Right atrium auricular region (tissue), 2 donors: Measurements from ENCODE around the gene CLPSL1. TPM values are rescaled to one million over a fixed set of nuclear protein-coding genes. Genes with fewer than 3 reads are reported as not detected.

Source experiments
- DNase-seq: peaks from one replicate; pipeline ENCODE4 v3.0.0-alpha.2; 2019; ENCODE audit warnings: low spot score
- H3K27ac ChIP-seq, 2 donors: fragments of 200-600 bp; sonication (generic); 1 replicate in 1 of 2; 2 replicates in 1 of 2; pipeline ENCODE4 v1.5.1; 2016 to 2019
- H3K27me3 ChIP-seq, 2 donors: fragments of 200-600 bp; sonication (generic); one replicate each; pipeline versions ENCODE4 v1.5.1 to v1.6.0; 2017 to 2019
- H3K36me3 ChIP-seq: fragments of 200-600 bp; sonication (generic); one replicate; pipeline ENCODE4 v1.5.1; 2016
- H3K4me1 ChIP-seq, 2 donors: fragments of 200-600 bp; sonication (generic); one replicate each; pipeline versions ENCODE4 v1.5.1 to v1.6.0; 2017 to 2019
- H3K4me3 ChIP-seq, 2 donors: fragments of 200-600 bp; sonication (generic); 1 replicate in 1 of 2; 2 replicates in 1 of 2; pipeline ENCODE4 v1.5.1; 2017 to 2019; ENCODE audit warnings: mild to moderate bottlenecking in 1 of 2, moderate library complexity in 1 of 2
- H3K9me3 ChIP-seq, 2 donors: fragments of 200-600 bp; sonication (generic); one replicate each; pipeline ENCODE4 v1.5.1; 2019
- CTCF ChIP-seq, 2 donors: fragments of 200-600 bp; sonication (generic); IDR thresholded peaks; one replicate each; pipeline ENCODE4 v1.5.1; 2019; ENCODE audit warnings: antibody characterized with exemption in 2 of 2
- total RNA-seq, 2 donors: library from RNA; depleted of rRNA; stranded (reverse); fragments of >200 nt; gene quantifications; one replicate each; pipeline ENCODE4 v1.1.0, GENCODE V29; 2016

Gene CLPSL1
- total RNA-seq, 2 donors from 2014 or later, result not detected

GRCh38 chr6:35786810-35787209 is 6.0 kb downstream of the CLPSL1 start:
- H3K27ac ChIP-seq, result no peak overlapping the region
- no peak for DNase-seq
- H3K4me3 ChIP-seq, result no peak overlapping the region
- no peaks in the 10 kb centered on the region for H3K9me3 ChIP-seq
- peaks cover 0 to 5% of the 10 kb centered on the region in 2 donors for H3K27me3 ChIP-seq
- H3K4me1 ChIP-seq, result no peaks in the 10 kb centered on the region
- no peak for TF ChIP-seq CTCF (IDR thresholded peaks at IDR 0.05)
- H3K36me3 ChIP-seq, result no peaks in the 10 kb centered on the region

DNA sequence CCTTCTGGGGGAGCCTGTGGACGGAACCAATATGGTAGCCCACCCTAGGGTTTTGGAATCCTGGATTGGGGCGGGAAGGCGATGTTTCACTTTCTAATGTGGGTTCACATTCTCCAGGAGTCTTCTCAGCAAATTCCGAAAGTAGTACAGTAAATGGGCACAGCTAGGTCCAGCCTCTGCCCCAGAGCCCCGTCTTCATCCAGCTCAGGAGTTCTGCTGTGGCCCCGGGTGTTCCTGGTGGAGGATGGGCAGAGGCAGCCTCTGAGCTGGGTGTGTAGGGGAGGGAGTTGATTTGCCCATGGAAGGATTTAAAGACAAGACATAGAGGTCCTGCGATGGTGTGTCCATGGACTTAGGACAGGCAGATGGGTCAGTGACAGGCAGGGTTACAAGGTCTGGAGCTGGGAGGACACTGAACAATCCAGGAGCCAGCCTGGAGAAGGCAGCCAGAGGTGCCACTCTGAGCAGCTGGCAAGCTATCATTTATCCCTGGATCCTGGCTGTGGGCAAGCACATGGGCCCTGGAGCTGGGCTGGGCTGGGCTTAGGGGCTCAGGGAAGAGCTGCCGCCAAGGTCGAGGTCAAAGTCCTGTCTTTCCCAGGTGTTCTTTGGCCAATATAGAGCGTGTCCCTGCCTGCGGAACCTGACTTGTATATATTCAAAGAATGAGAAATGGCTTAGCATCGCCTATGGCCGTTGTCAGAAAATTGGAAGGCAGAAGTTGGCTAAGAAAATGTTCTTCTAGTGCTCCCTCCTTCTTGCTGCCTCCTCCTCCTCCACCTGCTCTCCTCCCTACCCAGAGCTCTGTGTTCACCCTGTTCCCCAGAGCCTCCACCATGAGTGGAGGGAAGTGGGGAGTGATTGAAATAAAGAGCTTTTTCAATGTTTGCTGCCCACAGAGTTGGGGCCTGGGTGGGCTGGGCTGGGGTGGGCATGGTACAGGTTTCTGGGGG is 6.7 kb downstream of the CLPSL1 start:
- H3K27me3 ChIP-seq, result peaks cover 0 to 5% of the 10 kb centered on the region in 2 donors
- H3K4me1 ChIP-seq, result no peaks in the 10 kb centered on the region
- no peak for DNase-seq
- TF ChIP-seq CTCF (IDR thresholded peaks at IDR 0.05), result no peak
- H3K27ac ChIP-seq, result no peak overlapping the region
- H3K9me3 ChIP-seq, result no peaks in the 10 kb centered on the region
- H3K36me3 ChIP-seq, result no peaks in the 10 kb centered on the region
- H3K4me3 ChIP-seq, result no peak overlapping the region

DNA sequence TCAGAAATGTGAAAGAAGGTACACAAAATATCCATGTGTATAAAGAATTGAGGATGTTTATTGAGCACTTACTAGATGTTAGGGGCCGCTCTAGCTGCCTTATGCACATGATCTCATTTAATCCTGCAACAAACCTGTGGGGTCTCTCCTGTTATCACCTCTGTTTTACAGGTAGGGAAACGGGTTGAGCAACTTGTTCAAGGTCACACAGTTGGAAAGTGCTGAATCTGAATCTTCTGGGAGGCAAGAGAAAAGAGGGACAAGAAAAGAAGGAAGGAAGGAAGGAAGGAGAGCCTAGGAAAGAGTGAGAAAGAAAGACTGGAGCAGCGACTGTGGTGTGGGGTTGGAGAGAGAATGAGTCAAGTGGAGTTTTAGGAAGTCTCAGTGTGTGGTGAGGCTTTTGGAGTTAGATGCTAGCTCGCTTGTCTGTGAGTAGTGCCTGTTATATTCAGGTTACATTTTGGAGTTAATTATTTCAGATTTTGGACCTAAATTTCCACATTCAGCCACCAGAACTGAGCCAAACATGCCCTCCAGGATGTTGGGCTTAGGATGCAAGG is 7.7 kb downstream of the CLPSL1 start:
- H3K4me3 ChIP-seq, result no peak overlapping the region
- H3K27ac ChIP-seq, result no peak overlapping the region
- no peak for TF ChIP-seq CTCF (IDR thresholded peaks at IDR 0.05)
- DNase-seq, result no peak
- H3K9me3 ChIP-seq, result no peaks in the 10 kb centered on the region
- H3K36me3 ChIP-seq, result no peaks in the 10 kb centered on the region
- peaks cover 0 to 5% of the 10 kb centered on the region in 2 donors for H3K27me3 ChIP-seq
- no peaks in the 10 kb centered on the region for H3K4me1 ChIP-seq

DNA sequence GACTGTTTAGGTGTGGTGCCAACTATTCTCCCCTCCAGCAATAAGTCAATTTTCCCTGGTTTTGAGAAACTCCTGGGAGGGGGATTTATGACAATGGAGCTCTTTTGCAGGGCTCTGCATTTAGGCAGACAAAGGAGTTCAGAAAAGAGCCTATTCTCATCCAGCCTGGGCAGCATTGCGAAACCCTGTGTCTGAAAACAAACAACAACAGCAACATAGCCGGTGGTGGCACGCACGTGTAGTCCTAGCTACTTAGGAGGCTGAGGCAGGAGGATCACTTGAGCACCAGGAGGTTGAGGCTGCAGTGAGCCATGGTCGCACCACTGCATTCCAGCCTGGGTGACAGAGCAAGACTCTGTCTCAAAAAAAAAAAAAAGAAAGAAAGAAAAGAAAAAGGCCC is 9.9 kb downstream of the CLPSL1 start:
- no peaks in the 10 kb centered on the region for H3K36me3 ChIP-seq
- no peaks in the 10 kb centered on the region for H3K4me1 ChIP-seq
- no peak overlapping the region for H3K4me3 ChIP-seq
- H3K27ac ChIP-seq, result no peak overlapping the region
- no peak for DNase-seq
- H3K9me3 ChIP-seq, result no peaks in the 10 kb centered on the region
- no peak for TF ChIP-seq CTCF (IDR thresholded peaks at IDR 0.05)
- peaks cover 0 to 5% of the 10 kb centered on the region in 2 donors for H3K27me3 ChIP-seq

DNA sequence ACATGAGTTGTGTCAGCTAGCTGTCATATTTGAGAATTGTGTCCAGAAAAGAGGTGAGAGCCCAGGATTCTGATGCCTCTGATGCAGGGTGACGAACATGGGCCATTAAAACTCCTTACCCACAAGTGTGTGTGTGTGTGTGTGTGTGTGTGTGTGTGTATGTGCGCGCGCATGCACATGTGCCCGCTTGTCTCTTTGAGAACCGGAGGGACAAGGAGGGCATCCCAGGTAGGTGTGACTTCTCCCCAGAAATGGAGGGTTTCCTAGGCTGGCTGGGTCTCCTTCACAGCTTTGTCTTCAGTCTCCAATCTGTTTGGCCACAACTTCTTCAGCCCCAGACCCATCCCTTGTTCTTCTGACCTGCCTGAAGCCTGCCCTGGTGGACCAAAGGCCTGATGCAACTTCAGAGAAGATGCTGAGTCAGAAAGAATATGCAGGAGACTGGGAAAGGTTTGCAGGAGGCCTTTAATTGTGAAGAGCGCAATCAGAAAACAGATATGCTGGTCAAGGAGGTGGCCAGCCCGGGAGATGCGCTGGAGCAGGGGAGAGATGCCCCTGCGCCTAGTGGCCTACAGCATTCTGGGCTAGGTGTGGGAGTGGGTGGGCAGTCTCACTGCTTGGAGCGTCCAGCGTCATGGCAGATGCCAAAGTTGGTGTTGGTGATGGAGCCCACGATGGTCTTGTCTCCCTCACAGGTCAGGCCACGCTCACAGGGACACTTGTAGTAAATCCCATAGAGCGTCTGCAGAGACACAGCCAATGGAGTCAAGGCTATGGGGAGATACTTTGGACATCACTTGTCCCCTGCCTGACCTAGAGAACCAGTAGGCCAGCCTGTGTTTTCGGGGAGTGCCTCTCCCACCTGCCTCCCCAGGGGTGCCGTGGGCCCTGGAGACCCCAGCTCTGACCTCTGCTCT is 14.0 kb downstream of the CLPSL1 start:
- Histone ChIP-seq H3K27me3 (no peaks in the 10 kb centered on the region), H3K27ac (no peak overlapping the region), H3K36me3 (no peaks in the 10 kb centered on the region), H3K4me1 (no peaks in the 10 kb centered on the region), H3K9me3 (no peaks in the 10 kb centered on the region), H3K4me3 (no peak overlapping the region)
- DNase-seq, result no peak
- no peak for TF ChIP-seq CTCF (IDR thresholded peaks at IDR 0.05)
